Thymus (tissue), 11 donors: ENCODE data around the gene KCNK1. TPM values are rescaled to one million over a fixed set of nuclear protein-coding genes. Genes with fewer than 3 reads are reported as not detected.
"Not testable (repeated sequence)": the region's sequence is repeated elsewhere in the genome, so short reads cannot be mapped to it uniquely, and the experiment has no call there.

Experiments
- DNase-seq, 9 donors: peaks; one replicate each; pipeline ENCODE4 v3.0.0-alpha.2; 2013; ENCODE audit warnings: low spot score in 9 of 9, low read depth in 6 of 9, missing footprints in 1 of 9
- H3K27ac ChIP-seq, 2 donors: one replicate each; pipeline ENCODE4 v1.5.1; 2013; ENCODE audit warnings: control low read depth in 1 of 2, low read depth in 1 of 2, low read length in 1 of 2, mild to moderate bottlenecking in 1 of 2, moderate library complexity in 1 of 2
- H3K27me3 ChIP-seq, 2 donors: one replicate each; pipeline ENCODE4 v1.5.1; 2013; ENCODE audit warnings: low read length in 1 of 2; ENCODE audit not compliant: control insufficient read depth in 2 of 2, insufficient read depth in 1 of 2
- H3K36me3 ChIP-seq, 2 donors: one replicate each; pipeline ENCODE4 v1.5.1; 2013; ENCODE audit warnings: low read length in 1 of 2, mild to moderate bottlenecking in 1 of 2, moderate library complexity in 1 of 2; ENCODE audit not compliant: control insufficient read depth in 2 of 2, insufficient read depth in 2 of 2
- H3K4me1 ChIP-seq, 2 donors: one replicate each; pipeline ENCODE4 v1.5.1; 2013; ENCODE audit warnings: low read length in 2 of 2; ENCODE audit not compliant: control insufficient read depth in 2 of 2, insufficient read depth in 2 of 2
- H3K4me3 ChIP-seq, 2 donors: one replicate each; pipeline ENCODE4 v1.5.1; 2013; ENCODE audit warnings: low read length in 2 of 2, control low read depth in 1 of 2, mild to moderate bottlenecking in 1 of 2
- H3K9me3 ChIP-seq, 2 donors: one replicate each; pipeline ENCODE4 v1.5.1; 2013; ENCODE audit warnings: low read length in 1 of 2, mild to moderate bottlenecking in 1 of 2; ENCODE audit not compliant: control insufficient read depth in 2 of 2, insufficient read depth in 1 of 2
- WGBS: extraction: QIAGEN DNeasy Blood & Tissue Kit; methylation state at CpG from one replicate; pipeline ENCODE4 v1.1.7; 2013; 5-methylcytosine and 5-hydroxymethylcytosine counted together
- polyA plus RNA-seq: library from polyadenylated mRNA; stranded (reverse); fragments of 200-250 nt; gene quantifications from one replicate; pipeline ENCODE4 v1.2.3, GENCODE V29; 2013
- total RNA-seq: library from RNA; stranded (reverse); fragments of 120-200 nt; gene quantifications from one replicate; pipeline ENCODE4 v1.2.4, GENCODE V29; 2013
- donor health status: healthy.

The KCNK1 gene
- total and polyA plus RNA-seq, 2 donors = 0.66 to 6.3 TPM

GRCh38 chr1:233675446-233675845 is 61.5 kb downstream of the KCNK1 start:
- H3K27me3 ChIP-seq = no peaks in the 10 kb centered on the region
- H3K9me3 ChIP-seq = no peaks in the 10 kb centered on the region
- H3K36me3 ChIP-seq = no peaks in the 10 kb centered on the region
- no peaks in the 10 kb centered on the region for H3K4me1 ChIP-seq
- no peak overlapping the region for H3K4me3 ChIP-seq
- H3K27ac ChIP-seq = no peak overlapping the region
- WGBS = 98% methylated on average over 2 of the region's 2 CpGs
- no peak for DNase-seq

DNA sequence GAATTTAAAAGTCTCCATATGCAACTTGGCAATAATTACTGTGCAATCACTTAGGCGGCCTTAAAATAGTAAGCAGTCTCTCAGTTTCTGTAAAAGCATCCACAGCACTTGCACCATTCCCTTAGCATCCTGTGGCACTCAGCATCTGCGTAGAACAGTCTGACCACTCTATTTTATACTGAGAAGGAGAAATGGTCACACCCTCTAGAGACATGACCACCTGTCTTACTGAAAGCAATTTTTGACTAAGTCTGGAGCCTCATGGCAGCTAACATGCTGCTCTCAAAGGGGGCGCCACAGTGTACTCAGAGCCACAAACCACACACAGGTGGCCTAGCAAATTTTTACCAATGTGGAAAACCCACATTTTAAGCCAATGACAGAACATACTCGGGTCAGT is 62.0 kb downstream of the KCNK1 start:
- Histone ChIP-seq H3K36me3 (no peaks in the 10 kb centered on the region), H3K27me3 (no peaks in the 10 kb centered on the region), H3K4me1 (no peaks in the 10 kb centered on the region), H3K4me3 (no peak overlapping the region), H3K27ac (no peak overlapping the region), H3K9me3 (no peaks in the 10 kb centered on the region)
- no peak for DNase-seq
- WGBS = 91% methylated on average over 4 of the region's 4 CpGs

- 87% methylated on average over 7 of the region's 7 CpGs for WGBS
These were observed 63.9 kb downstream of the KCNK1 start for GRCh38 chr1:233677690-233678354.

GRCh38 chr1:233679030-233679429 is 65.1 kb downstream of the KCNK1 start:
- Histone ChIP-seq H3K27me3 (no peaks in the 10 kb centered on the region), H3K4me1 (no peaks in the 10 kb centered on the region), H3K9me3 (no peaks in the 10 kb centered on the region), H3K4me3 (no peak overlapping the region), H3K36me3 (no peaks in the 10 kb centered on the region), H3K27ac (no peak overlapping the region)
- no peak for DNase-seq
- 89% methylated on average over 6 of the region's 6 CpGs for WGBS

More at GRCh38 chr1:233677690-233678354, 63.9 kb downstream of the KCNK1 start:
- H3K27ac ChIP-seq = no peak overlapping the region
- H3K27me3 ChIP-seq = no peaks in the 10 kb centered on the region
- H3K4me3 ChIP-seq = no peak overlapping the region
- H3K36me3 ChIP-seq = no peaks in the 10 kb centered on the region
- DNase-seq = no peak
- no peaks in the 10 kb centered on the region for H3K4me1 ChIP-seq
- no peaks in the 10 kb centered on the region for H3K9me3 ChIP-seq

- DNase-seq = no peak
- 79% methylated on average over 12 of the region's 12 CpGs for WGBS
- Histone ChIP-seq H3K27ac (no peak overlapping the region), H3K36me3 (no peaks in the 10 kb centered on the region), H3K27me3 (no peaks in the 10 kb centered on the region), H3K9me3 (no peaks in the 10 kb centered on the region), H3K4me1 (no peaks in the 10 kb centered on the region), H3K4me3 (no peak overlapping the region)
These were observed 65.9 kb downstream of the KCNK1 start for GRCh38 chr1:233679591-233680373.

DNA sequence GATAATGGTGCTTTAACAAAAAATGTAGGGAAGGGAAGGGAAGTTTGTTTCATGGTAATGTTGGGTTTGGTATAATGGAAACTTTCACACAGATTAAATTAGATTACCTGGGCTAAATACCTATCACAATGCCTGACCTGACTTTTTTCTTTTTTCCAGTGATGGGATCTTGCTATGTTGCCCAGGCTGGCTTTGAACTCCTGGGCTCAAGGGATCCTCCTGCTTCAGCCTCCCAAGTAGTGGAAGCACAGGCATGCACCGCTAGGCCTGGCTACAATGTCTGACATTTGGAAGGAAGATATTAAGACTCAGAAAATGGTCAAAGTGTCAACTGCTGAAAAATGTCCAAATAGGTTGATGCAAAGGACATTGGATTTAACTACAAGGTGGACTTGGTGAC is 67.4 kb downstream of the KCNK1 start:
- DNase-seq = no peak
- H3K27me3 ChIP-seq = no peaks in the 10 kb centered on the region
- H3K27ac ChIP-seq = no peak overlapping the region
- H3K36me3 ChIP-seq = no peaks in the 10 kb centered on the region
- 95% methylated on average over 1 of the region's 1 CpG for WGBS
- H3K4me1 ChIP-seq = no peaks in the 10 kb centered on the region
- no peaks in the 10 kb centered on the region for H3K9me3 ChIP-seq
- H3K4me3 ChIP-seq = no peak overlapping the region

DNA sequence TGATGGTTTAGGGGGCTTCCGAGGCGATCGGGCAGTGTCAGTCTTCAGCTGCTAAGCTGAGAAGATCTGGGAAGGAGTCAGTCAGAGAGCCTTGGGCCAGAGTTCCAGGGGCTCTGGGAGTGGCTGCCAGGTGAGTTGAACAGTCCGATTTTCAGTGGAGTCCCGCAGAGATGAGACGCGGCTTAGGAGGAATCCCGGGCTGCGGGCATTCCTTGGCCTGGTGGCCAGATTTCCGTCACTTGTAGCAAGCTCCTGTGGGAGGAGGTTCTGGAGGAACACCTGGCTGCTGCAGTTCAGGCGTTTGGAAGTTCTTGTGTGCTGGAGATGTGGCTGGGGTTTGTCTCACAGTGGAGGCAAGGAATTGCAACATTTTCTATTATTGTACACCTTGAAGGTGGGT is 72.7 kb downstream of the KCNK1 start:
- not testable (repeated sequence) for DNase-seq, H3K27ac ChIP-seq, H3K4me1 ChIP-seq, H3K4me3 ChIP-seq, H3K9me3 ChIP-seq, H3K27me3 ChIP-seq, H3K36me3 ChIP-seq
- WGBS = 96% methylated on average over 11 of the region's 11 CpGs

GRCh38 chr1:233689017-233689747 is 75.3 kb downstream of the KCNK1 start:
- no peaks in the 10 kb centered on the region for H3K9me3 ChIP-seq
- H3K4me3 ChIP-seq = no peak overlapping the region
- no peaks in the 10 kb centered on the region for H3K36me3 ChIP-seq
- no peak overlapping the region for H3K27ac ChIP-seq
- H3K4me1 ChIP-seq = no peaks in the 10 kb centered on the region
- WGBS = 91% methylated on average over 3 of the region's 3 CpGs
- H3K27me3 ChIP-seq = no peaks in the 10 kb centered on the region
- no peak for DNase-seq

DNA sequence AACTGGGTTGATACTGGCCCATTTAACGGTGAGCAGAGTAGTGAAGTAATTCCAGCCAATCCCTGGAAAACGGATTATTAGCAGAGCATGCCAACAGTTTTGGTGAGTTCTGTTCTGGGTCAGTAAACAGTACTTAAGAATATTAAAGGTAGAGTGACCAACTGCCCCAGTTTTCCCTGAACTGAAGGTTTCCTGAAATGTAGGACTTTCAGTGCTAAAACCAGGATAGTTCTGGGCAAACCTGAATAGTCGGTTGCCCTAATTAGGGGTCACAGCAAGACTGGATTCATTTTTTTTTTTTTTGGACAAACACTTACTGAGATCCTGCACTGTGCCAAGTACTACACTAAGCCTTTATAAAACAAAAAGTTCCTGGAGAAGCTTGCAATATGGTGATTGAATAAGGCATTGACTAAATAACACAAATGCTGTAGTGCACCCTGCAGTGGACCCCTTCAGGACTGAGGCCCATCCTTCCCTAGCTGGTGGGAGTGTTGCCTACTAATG is 75.9 kb downstream of the KCNK1 start:
- 93% methylated on average over 3 of the region's 3 CpGs for WGBS
- no peak overlapping the region for H3K27ac ChIP-seq
- H3K4me1 ChIP-seq = no peaks in the 10 kb centered on the region
- no peaks in the 10 kb centered on the region for H3K9me3 ChIP-seq
- no peaks in the 10 kb centered on the region for H3K27me3 ChIP-seq
- no peak overlapping the region for H3K4me3 ChIP-seq
- no peak for DNase-seq
- H3K36me3 ChIP-seq = no peaks in the 10 kb centered on the region
